ENCODE measurements around the gene NRARP. TPM values are rescaled to one million over a fixed set of nuclear protein-coding genes. Genes with fewer than 3 reads are reported as not detected.

NRARP gene
- total and polyA plus RNA-seq, 10 of the 15 experiments (the other 5 are each of a cell fraction or from before 2014, with no cell fraction given), result 0.06 to 9.2 (median 2.2) TPM; not detected in 2

DNA sequence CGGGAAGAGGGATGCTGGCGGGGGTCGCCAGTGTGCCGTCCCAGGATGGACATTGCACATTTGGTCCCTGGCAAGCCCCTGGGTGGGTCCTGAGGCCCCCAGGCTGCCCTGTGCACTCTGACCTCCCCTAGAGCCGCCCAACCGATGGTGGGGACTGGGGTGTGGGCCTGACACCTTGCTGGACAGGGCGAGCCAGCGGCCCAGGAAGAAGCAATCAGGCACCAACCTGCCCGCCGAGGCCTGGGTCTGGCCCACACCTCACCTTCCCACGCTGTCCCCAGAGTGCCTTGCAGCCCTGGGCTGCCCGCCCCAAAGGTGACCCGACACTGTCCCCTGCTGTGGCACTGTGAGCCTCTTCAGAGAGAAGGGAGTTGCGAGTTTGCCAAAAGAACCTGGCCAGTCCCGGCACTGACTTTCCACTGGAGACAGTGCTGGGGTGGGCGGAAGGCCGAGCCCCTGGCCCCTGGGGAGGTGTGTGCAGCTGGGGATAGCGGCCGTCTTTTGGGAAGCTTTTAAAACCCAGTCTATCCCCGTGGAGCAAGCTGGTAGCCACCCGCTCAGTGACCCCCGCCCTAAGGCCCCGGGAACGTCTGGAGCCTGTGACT is 12.0 kb upstream of the NRARP start:
- no peaks in the 10 kb centered on the region for H3K9me3 ChIP-seq (replicated peaks; ENCODE audit: control insufficient read depth, insufficient read depth, low read length)
- no peak overlapping the region for H3K4me2 ChIP-seq (ENCODE audit: control insufficient read depth, insufficient read depth)
- CTCF ChIA-PET, result no interaction called here
- no peaks in the 10 kb centered on the region for H3K4me1 ChIP-seq (ENCODE audit: control insufficient read depth, insufficient read depth, low read length)
- H3K79me2 ChIP-seq (ENCODE audit: control insufficient read depth, insufficient read depth, low read length), result no peaks in the 10 kb centered on the region
- POLR2A ChIA-PET, result no interaction called here
- no peak overlapping the region for H2AFZ ChIP-seq (ENCODE audit: control insufficient read depth, low read depth, low read length)
- BruUV-seq (replicated peaks), result no TSS peak
- no peak for FAIRE-seq
- RAD21 ChIA-PET (ENCODE audit: unreplicated experiment), result no interaction called here
- H3K4me3 ChIP-seq, result no peak overlapping the region
- H4K20me1 ChIP-seq (ENCODE audit: control insufficient read depth, insufficient read depth), result no peaks in the 10 kb centered on the region
- SMC1A ChIA-PET (ENCODE audit: uncharacterized antibody, unreplicated experiment), result no interaction called here
- in situ Hi-C loops (cut with MboI), result no loop called here
- TF ChIP-seq, protein P1, sequence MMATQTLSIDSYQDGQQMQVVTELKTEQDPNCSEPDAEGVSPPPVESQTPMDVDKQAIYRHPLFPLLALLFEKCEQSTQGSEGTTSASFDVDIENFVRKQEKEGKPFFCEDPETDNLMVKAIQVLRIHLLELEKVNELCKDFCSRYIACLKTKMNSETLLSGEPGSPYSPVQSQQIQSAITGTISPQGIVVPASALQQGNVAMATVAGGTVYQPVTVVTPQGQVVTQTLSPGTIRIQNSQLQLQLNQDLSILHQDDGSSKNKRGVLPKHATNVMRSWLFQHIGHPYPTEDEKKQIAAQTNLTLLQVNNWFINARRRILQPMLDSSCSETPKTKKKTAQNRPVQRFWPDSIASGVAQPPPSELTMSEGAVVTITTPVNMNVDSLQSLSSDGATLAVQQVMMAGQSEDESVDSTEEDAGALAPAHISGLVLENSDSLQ (IDR thresholded peaks at IDR 0.05), result no peak
- TF ChIP-seq FOS (IDR thresholded peaks at IDR 0.05; ENCODE audit: borderline replicate concordance, extremely low read depth, insufficient read length) (no peak), SUZ12 (IDR thresholded peaks at IDR 0.05; ENCODE audit: unreplicated experiment) (no peak), TCF3 (IDR thresholded peaks at IDR 0.05; ENCODE audit: borderline replicate concordance, insufficient read depth, low read depth, low read length) (no peak), EP300 (IDR thresholded peaks at IDR 0.05; ENCODE audit: borderline replicate concordance in 1 of 2, control insufficient read depth in 1 of 2, low read depth in 2 of 2, low read length in 2 of 2) (no peak), BCL11A (IDR thresholded peaks at IDR 0.05; ENCODE audit: low read depth, low read length) (no peak), TARDBP (IDR thresholded peaks at IDR 0.05; ENCODE audit: borderline replicate concordance) (no peak), ZSCAN29 (IDR thresholded peaks at IDR 0.05) (no peak), NFXL1 (IDR thresholded peaks at IDR 0.05; ENCODE audit: borderline replicate concordance) (no peak), IKZF2 (IDR thresholded peaks at IDR 0.05) (no peak), ZZZ3 (IDR thresholded peaks at IDR 0.05; ENCODE audit: control insufficient read depth, insufficient read length, low read depth) (no peak), RFX5 (IDR thresholded peaks at IDR 0.05; ENCODE audit: low read depth, low read length) (no peak), CEBPB (IDR thresholded peaks at IDR 0.05; ENCODE audit: borderline replicate concordance in 1 of 2, low read depth in 2 of 2, low read length in 2 of 2) (no peak)
- TF ChIP-seq, protein P2, sequence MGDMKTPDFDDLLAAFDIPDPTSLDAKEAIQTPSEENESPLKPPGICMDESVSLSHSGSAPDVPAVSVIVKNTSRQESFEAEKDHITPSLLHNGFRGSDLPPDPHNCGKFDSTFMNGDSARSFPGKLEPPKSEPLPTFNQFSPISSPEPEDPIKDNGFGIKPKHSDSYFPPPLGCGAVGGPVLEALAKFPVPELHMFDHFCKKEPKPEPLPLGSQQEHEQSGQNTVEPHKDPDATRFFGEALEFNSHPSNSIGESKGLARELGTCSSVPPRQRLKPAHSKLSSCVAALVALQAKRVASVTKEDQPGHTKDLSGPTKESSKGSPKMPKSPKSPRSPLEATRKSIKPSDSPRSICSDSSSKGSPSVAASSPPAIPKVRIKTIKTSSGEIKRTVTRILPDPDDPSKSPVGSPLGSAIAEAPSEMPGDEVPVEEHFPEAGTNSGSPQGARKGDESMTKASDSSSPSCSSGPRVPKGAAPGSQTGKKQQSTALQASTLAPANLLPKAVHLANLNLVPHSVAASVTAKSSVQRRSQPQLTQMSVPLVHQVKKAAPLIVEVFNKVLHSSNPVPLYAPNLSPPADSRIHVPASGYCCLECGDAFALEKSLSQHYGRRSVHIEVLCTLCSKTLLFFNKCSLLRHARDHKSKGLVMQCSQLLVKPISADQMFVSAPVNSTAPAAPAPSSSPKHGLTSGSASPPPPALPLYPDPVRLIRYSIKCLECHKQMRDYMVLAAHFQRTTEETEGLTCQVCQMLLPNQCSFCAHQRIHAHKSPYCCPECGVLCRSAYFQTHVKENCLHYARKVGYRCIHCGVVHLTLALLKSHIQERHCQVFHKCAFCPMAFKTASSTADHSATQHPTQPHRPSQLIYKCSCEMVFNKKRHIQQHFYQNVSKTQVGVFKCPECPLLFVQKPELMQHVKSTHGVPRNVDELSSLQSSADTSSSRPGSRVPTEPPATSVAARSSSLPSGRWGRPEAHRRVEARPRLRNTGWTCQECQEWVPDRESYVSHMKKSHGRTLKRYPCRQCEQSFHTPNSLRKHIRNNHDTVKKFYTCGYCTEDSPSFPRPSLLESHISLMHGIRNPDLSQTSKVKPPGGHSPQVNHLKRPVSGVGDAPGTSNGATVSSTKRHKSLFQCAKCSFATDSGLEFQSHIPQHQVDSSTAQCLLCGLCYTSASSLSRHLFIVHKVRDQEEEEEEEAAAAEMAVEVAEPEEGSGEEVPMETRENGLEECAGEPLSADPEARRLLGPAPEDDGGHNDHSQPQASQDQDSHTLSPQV (IDR thresholded peaks at IDR 0.05), result no peak
- TF ChIP-seq, protein P3, sequence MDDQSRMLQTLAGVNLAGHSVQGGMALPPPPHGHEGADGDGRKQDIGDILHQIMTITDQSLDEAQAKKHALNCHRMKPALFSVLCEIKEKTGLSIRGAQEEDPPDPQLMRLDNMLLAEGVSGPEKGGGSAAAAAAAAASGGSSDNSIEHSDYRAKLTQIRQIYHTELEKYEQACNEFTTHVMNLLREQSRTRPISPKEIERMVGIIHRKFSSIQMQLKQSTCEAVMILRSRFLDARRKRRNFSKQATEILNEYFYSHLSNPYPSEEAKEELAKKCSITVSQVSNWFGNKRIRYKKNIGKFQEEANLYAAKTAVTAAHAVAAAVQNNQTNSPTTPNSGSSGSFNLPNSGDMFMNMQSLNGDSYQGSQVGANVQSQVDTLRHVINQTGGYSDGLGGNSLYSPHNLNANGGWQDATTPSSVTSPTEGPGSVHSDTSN (IDR thresholded peaks at IDR 0.05; ENCODE audit: insufficient replicate concordance, low read depth, low read length), result no peak
- DNase-seq (ENCODE audit: low read depth, low spot score), result no peak
- no peak overlapping the region for H3K9ac ChIP-seq (ENCODE audit: control insufficient read depth, insufficient read depth, low read length)
- no peaks in the 10 kb centered on the region for H3K36me3 ChIP-seq (ENCODE audit: control insufficient read depth in 2 of 2, insufficient read depth in 2 of 2, low read length in 1 of 2)
- intact Hi-C loops (cut with micrococcal nuclease; ENCODE audit: unreplicated experiment), result no loop called here
- H3K27ac ChIP-seq (ENCODE audit: control insufficient read depth, insufficient read depth), result no peak overlapping the region
- no peaks in the 10 kb centered on the region for H3K27me3 ChIP-seq (replicated peaks in 1 of 2; ENCODE audit: control insufficient read depth in 2 of 2, insufficient read depth in 2 of 2, low read length in 1 of 2)
- 74% methylated on average over 20 of the region's 24 CpGs for WGBS (ENCODE audit: insufficient coverage, insufficient replicate concordance, low lambda C conversion rate, missing lambda C conversion rate)
- no peak for ATAC-seq

Data from GM12878 (cell line).